ENCODE measurements around the gene BICC1. TPM values are rescaled to one million over a fixed set of nuclear protein-coding genes. Genes with fewer than 3 reads are reported as not detected.

Gene BICC1
- polyA plus RNA-seq, 1 experiment, result 25.6 TPM

GRCh38 chr10:58660575-58661255 lies 148.0 kb downstream of the BICC1 start:
- no peak for DNase-seq (ENCODE audit: low read depth, low spot score)
- no peak for TF ChIP-seq CTCF (IDR thresholded peaks at IDR 0.05; ENCODE audit: low read depth, low read length)
- CTCF ChIA-PET, result interaction anchor here (0.6 to 1.3 kb wide), 2 partner anchors 18 to 29 kb away, joined by 4 to 5 read pairs; no protein-coding TSS in a partner anchor
- Histone ChIP-seq H3K27ac (ENCODE audit: low read depth, low read length) (peak overlapping the region; percentile 22), H3K9me3 (ENCODE audit: control insufficient read depth, insufficient read depth, low read length) (no peaks in the 10 kb centered on the region), H3K27me3 (ENCODE audit: control insufficient read depth, insufficient read depth, low read length) (no peaks in the 10 kb centered on the region), H3K4me3 (ENCODE audit: low read depth, low read length) (no peak overlapping the region)
- POLR2A ChIA-PET, result interaction anchor here (0.9 to 1.4 kb wide), 3 partner anchors 18 to 147 kb away, joined by 3 to 7 read pairs (median 5); no protein-coding TSS in a partner anchor

- DNase-seq (ENCODE audit: low read depth, low spot score), result no peak
- CTCF ChIA-PET, result no interaction called here
- Histone ChIP-seq H3K4me3 (ENCODE audit: low read depth, low read length) (no peak overlapping the region), H3K27ac (ENCODE audit: low read depth, low read length) (no peak overlapping the region), H3K27me3 (ENCODE audit: control insufficient read depth, insufficient read depth, low read length) (no peaks in the 10 kb centered on the region), H3K9me3 (ENCODE audit: control insufficient read depth, insufficient read depth, low read length) (no peaks in the 10 kb centered on the region)
- POLR2A ChIA-PET, result interaction anchor here (0.9 to 1.4 kb wide), 3 partner anchors 18 to 148 kb away, joined by 3 to 7 read pairs (median 5); no protein-coding TSS in a partner anchor
- no peak for TF ChIP-seq CTCF (IDR thresholded peaks at IDR 0.05; ENCODE audit: low read depth, low read length)
These were observed 148.7 kb downstream of the BICC1 start for GRCh38 chr10:58661336-58661735.

GRCh38 chr10:58661902-58662301 lies 149.2 kb downstream of the BICC1 start:
- CTCF ChIA-PET, result no interaction called here
- DNase-seq (ENCODE audit: low read depth, low spot score), result no peak
- H3K27me3 ChIP-seq (ENCODE audit: control insufficient read depth, insufficient read depth, low read length), result no peaks in the 10 kb centered on the region
- H3K4me3 ChIP-seq (ENCODE audit: low read depth, low read length), result no peak overlapping the region
- H3K9me3 ChIP-seq (ENCODE audit: control insufficient read depth, insufficient read depth, low read length), result no peaks in the 10 kb centered on the region
- POLR2A ChIA-PET, result interaction anchor here (1.0 to 1.4 kb wide), 2 partner anchors 21 to 148 kb away, joined by 3 to 7 read pairs; no protein-coding TSS in a partner anchor
- no peak for TF ChIP-seq CTCF (IDR thresholded peaks at IDR 0.05; ENCODE audit: low read depth, low read length)
- H3K27ac ChIP-seq (ENCODE audit: low read depth, low read length), result peak overlapping the region; percentile 66

GRCh38 chr10:58662314-58662713 lies 149.6 kb downstream of the BICC1 start:
- ChIA-PET CTCF (no interaction called here), POLR2A (interaction anchor here (1.4 kb wide), 1 partner anchor 21 kb away, joined by 7 read pairs; no protein-coding TSS in a partner anchor)
- Histone ChIP-seq H3K9me3 (ENCODE audit: control insufficient read depth, insufficient read depth, low read length) (no peaks in the 10 kb centered on the region), H3K4me3 (ENCODE audit: low read depth, low read length) (no peak overlapping the region), H3K27ac (ENCODE audit: low read depth, low read length) (no peak overlapping the region), H3K27me3 (ENCODE audit: control insufficient read depth, insufficient read depth, low read length) (no peaks in the 10 kb centered on the region)
- no peak for TF ChIP-seq CTCF (IDR thresholded peaks at IDR 0.05; ENCODE audit: low read depth, low read length)
- DNase-seq (ENCODE audit: low read depth, low spot score), result peak; percentile 55

- no peaks in the 10 kb centered on the region for H3K9me3 ChIP-seq (ENCODE audit: control insufficient read depth, insufficient read depth, low read length)
- TF ChIP-seq CTCF (IDR thresholded peaks at IDR 0.05; ENCODE audit: low read depth, low read length), result no peak
- DNase-seq (ENCODE audit: low read depth, low spot score), result no peak
- ChIA-PET POLR2A (no interaction called here), CTCF (no interaction called here)
- H3K27ac ChIP-seq (ENCODE audit: low read depth, low read length), result no peak overlapping the region
- no peaks in the 10 kb centered on the region for H3K27me3 ChIP-seq (ENCODE audit: control insufficient read depth, insufficient read depth, low read length)
- H3K4me3 ChIP-seq (ENCODE audit: low read depth, low read length), result no peak overlapping the region
These were observed 152.7 kb downstream of the BICC1 start for GRCh38 chr10:58665361-58665760.
